H1 (cell line): Measurements from ENCODE around the gene CASKIN2. TPM values are rescaled to one million over a fixed set of nuclear protein-coding genes. Genes with fewer than 3 reads are reported as not detected.

Experiments used
- CHD2 ChIP-seq: IDR thresholded peaks from 2 replicates; pipeline ENCODE4 v1.6.1; 2012; ENCODE audit warnings: low read length, improper control_type of control experiment
- CTBP2 ChIP-seq: IDR thresholded peaks from 2 replicates; pipeline ENCODE4 v1.7.0; 2011; ENCODE audit warnings: borderline replicate concordance, mild to moderate bottlenecking, moderate library complexity, mixed read lengths, low read length; ENCODE audit not compliant: insufficient read depth, insufficient read length
- CTCF ChIP-seq, 3 experiments: IDR thresholded peaks; 1 replicate in 2 of 3; 2 replicates in 1 of 3; pipeline versions ENCODE4 v1.5.1 to v1.6.1; 2011; ENCODE audit warnings: low read length in 3 of 3, mild to moderate bottlenecking in 3 of 3, inconsistent platforms in 2 of 3, low read depth in 1 of 3, moderate library complexity in 1 of 3; ENCODE audit not compliant: insufficient read depth in 1 of 3; ENCODE audit errors: control extremely low read depth in 1 of 3
- EP300 ChIP-seq, 2 experiments: IDR thresholded peaks; 1 replicate in 1 of 2; 2 replicates in 1 of 2; pipeline ENCODE4 v1.6.1; 2011 to 2012; ENCODE audit warnings: low read depth in 2 of 2, low read length in 2 of 2, mild to moderate bottlenecking in 2 of 2, borderline replicate concordance in 1 of 2, inconsistent platforms in 1 of 2, moderate library complexity in 1 of 2
- FOSL1 ChIP-seq: IDR thresholded peaks from 2 replicates; pipeline ENCODE4 v1.6.1; 2011; ENCODE audit warnings: mild to moderate bottlenecking, low read depth, low read length, moderate library complexity; ENCODE audit not compliant: insufficient read depth
- GABPA ChIP-seq: IDR thresholded peaks from 2 replicates; pipeline ENCODE4 v1.6.1; 2011; ENCODE audit warnings: mild to moderate bottlenecking, low read length, moderate library complexity, borderline replicate concordance; ENCODE audit not compliant: insufficient read depth
- MAFK ChIP-seq: IDR thresholded peaks from 2 replicates; pipeline ENCODE4 v1.6.1; 2012; ENCODE audit warnings: low read depth, mild to moderate bottlenecking, improper control_type of control experiment, low read length
- NANOG ChIP-seq: IDR thresholded peaks from 2 replicates; pipeline ENCODE4 v1.6.1; 2011; ENCODE audit warnings: low read length, low read depth, mild to moderate bottlenecking, inconsistent platforms; ENCODE audit not compliant: insufficient read depth, poor library complexity, severe bottlenecking
- NRF1 ChIP-seq: IDR thresholded peaks from 2 replicates; pipeline ENCODE4 v1.6.1; 2011; ENCODE audit warnings: mild to moderate bottlenecking, low read depth, low read length, improper control_type of control experiment
- POLR2AphosphoS5 ChIP-seq: IDR thresholded peaks from 2 replicates; pipeline ENCODE4 v1.6.1; 2011; ENCODE audit warnings: low read depth, low read length
- SAP30 ChIP-seq: fragments of 300-600 bp; sonication (generic); IDR thresholded peaks from 2 replicates; pipeline ENCODE4 v1.7.1; 2012; ENCODE audit warnings: low read length, moderate library complexity, mild to moderate bottlenecking, inconsistent platforms; ENCODE audit not compliant: insufficient read depth, insufficient replicate concordance
- SUZ12 ChIP-seq: fragments of 200-600 bp; sonication (generic); IDR thresholded peaks from 2 replicates; pipeline ENCODE4 v1.6.1; 2012; ENCODE audit warnings: mild to moderate bottlenecking, inconsistent platforms, low read length, moderate library complexity, mixed read lengths
- USF2 ChIP-seq: IDR thresholded peaks from 2 replicates; pipeline ENCODE4 v1.6.1; 2011; ENCODE audit warnings: low read length, improper control_type of control experiment
- polyA plus RNA-seq, 7 experiments: library from polyadenylated mRNA; depleted of rRNA in 3 of 7; stranded (reverse) in 5 of 7; unstranded in 2 of 7; fragments of >200 nt in 5 of 7; fragments of 200-250 nt in 2 of 7; gene quantifications; 1 replicate in 5 of 7; 2 replicates in 1 of 7; 4 replicates in 1 of 7; pipeline versions ENCODE4 v1.2.1 to v1.2.3, GENCODE V29; 2011 to 2013; ENCODE audit warnings: missing spikeins in 2 of 7, mixed read lengths in 2 of 7
- total RNA-seq: library from RNA; stranded (reverse); fragmentation: NEBNext Ultra II Directional; extraction: Animal tissue kit (Norgen Biotek cat#: 25700); gene quantifications from 2 replicates; pipeline ENCODE4 v1.2.1, GENCODE V29; 2021
- TF ChIP-seq, protein P1 (sequence below): IDR thresholded peaks from 2 replicates; pipeline ENCODE4 v1.6.1; 2011; ENCODE audit warnings: low read depth, mild to moderate bottlenecking, low read length; ENCODE audit not compliant: insufficient read depth
- TF ChIP-seq, protein P2 (sequence below): IDR thresholded peaks from 2 replicates; pipeline ENCODE4 v1.6.1; 2012; ENCODE audit warnings: inconsistent platforms
- TF ChIP-seq, protein P3 (sequence below): IDR thresholded peaks from 2 replicates; pipeline ENCODE4 v1.6.1; 2012; ENCODE audit warnings: low read length, inconsistent platforms

Gene CASKIN2
- total and polyA plus RNA-seq, 2 of the 8 experiments (the other 6 are each of a cell fraction or from before 2014, with no cell fraction given) = 6.7 to 32.3 TPM

DNA sequence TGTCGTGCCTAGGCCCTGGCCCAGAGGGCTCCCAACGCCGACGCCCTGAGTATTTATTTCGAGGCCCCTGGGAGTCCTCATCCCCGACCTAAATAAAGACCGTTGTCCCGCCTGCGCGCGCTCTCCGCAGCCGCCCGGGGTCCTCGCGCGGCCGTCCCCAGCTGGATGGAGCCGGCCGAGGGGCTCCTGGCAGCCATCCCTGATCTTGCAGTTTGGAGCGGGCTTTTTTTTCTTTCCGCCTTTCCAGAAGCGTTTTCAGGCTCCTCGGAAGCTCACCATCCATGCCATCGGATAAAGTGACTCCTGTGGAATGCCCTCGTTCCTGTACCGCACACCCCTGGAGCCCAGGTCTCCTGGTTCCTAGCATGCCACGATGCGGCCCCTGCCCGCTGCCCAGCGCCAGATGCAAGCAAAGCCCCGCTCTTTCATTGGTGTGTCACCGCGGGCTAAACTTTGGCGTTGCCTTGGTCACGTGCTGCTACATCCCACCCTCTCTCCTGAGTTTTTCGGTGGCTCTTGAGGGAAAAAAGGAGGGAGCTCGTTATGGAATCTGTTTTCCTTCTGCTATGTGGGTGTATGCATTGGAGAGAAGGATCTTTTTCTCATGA is 58.2 kb downstream of the CASKIN2 start (continued):
- no peak for TF ChIP-seq FOSL1
- TF ChIP-seq, protein P1, sequence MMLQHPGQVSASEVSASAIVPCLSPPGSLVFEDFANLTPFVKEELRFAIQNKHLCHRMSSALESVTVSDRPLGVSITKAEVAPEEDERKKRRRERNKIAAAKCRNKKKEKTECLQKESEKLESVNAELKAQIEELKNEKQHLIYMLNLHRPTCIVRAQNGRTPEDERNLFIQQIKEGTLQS = peak; percentile 76
- TF ChIP-seq EP300 (IDR thresholded peaks at IDR 0.05; ENCODE audit: borderline replicate concordance in 1 of 2, low read depth in 2 of 2, low read length in 2 of 2) = no peak
- no peak for TF ChIP-seq CTCF (IDR thresholded peaks at IDR 0.05; ENCODE audit: control extremely low read depth in 1 of 3, insufficient read depth in 1 of 3, low read depth in 1 of 3, low read length in 3 of 3)
- peak; percentile 85 for TF ChIP-seq POLR2AphosphoS5
- TF ChIP-seq NRF1 = no peak
- TF ChIP-seq, protein P2, sequence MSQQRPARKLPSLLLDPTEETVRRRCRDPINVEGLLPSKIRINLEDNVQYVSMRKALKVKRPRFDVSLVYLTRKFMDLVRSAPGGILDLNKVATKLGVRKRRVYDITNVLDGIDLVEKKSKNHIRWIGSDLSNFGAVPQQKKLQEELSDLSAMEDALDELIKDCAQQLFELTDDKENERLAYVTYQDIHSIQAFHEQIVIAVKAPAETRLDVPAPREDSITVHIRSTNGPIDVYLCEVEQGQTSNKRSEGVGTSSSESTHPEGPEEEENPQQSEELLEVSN = peak; percentile 97
- TF ChIP-seq CTBP2 = no peak
- TF ChIP-seq, protein P3, sequence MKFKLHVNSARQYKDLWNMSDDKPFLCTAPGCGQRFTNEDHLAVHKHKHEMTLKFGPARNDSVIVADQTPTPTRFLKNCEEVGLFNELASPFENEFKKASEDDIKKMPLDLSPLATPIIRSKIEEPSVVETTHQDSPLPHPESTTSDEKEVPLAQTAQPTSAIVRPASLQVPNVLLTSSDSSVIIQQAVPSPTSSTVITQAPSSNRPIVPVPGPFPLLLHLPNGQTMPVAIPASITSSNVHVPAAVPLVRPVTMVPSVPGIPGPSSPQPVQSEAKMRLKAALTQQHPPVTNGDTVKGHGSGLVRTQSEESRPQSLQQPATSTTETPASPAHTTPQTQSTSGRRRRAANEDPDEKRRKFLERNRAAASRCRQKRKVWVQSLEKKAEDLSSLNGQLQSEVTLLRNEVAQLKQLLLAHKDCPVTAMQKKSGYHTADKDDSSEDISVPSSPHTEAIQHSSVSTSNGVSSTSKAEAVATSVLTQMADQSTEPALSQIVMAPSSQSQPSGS = no peak
- TF ChIP-seq NANOG = no peak
- no peak for TF ChIP-seq GABPA
- TF ChIP-seq SAP30 = no peak
- TF ChIP-seq SUZ12 = no peak
- no peak for TF ChIP-seq MAFK
- no peak for TF ChIP-seq CHD2
- TF ChIP-seq USF2 = peak; percentile 88
